IMR-90 (cell line): Measurements from ENCODE around the gene ASTN2. TPM values are rescaled to one million over a fixed set of nuclear protein-coding genes. Genes with fewer than 3 reads are reported as not detected.

Source experiments
- ATAC-seq: fragments of 200-7000 bp; cut with Tn5 transposase; 2 replicates; pipeline ENCODE4 v1.9.1; 2020; ENCODE audit warnings: low read depth, mild to moderate bottlenecking, moderate library complexity
- BruUV-seq: library from RNA; stranded (reverse); fragments of 400-500 nt; replicated peaks from 2 replicates; lab custom pipeline; 2021; lab: Mats Ljungman, UMichigan
- CTCF ChIA-PET: fragments of 300-600 bp; formaldehyde crosslinking; extraction: SDS; loops from one replicate; lab custom pipeline; 2021; ENCODE audit warnings: antibody characterized with exemption; lab: Yijun Ruan, JAX
- POLR2A ChIA-PET: fragments of 300-600 bp; sonication (Branson Sonifier 250); formaldehyde crosslinking; loops from one replicate; lab custom pipeline; 2022; ENCODE audit warnings: antibody characterized with exemption; ENCODE audit not compliant: unreplicated experiment; lab: Charles Lee
- DNase-seq: peaks from one replicate; pipeline ENCODE4 v3.0.0; 2013
- H2AFZ ChIP-seq: replicated peaks from 2 replicates; pipeline ENCODE3; 2013; ENCODE audit warnings: low read length, mild to moderate bottlenecking; ENCODE audit not compliant: poor library complexity
- H2AK5ac ChIP-seq: 2 replicates; pipeline ENCODE4 v1.6.1; 2013; ENCODE audit warnings: low read depth, low read length, inconsistent platforms
- H2AK9ac ChIP-seq: replicated peaks from 2 replicates; pipeline ENCODE3; 2013; ENCODE audit warnings: mild to moderate bottlenecking, low read depth, low read length, moderate library complexity; ENCODE audit not compliant: poor library complexity
- H2BK120ac ChIP-seq: 2 replicates; pipeline ENCODE4 v1.6.1; 2013; ENCODE audit warnings: low read depth, low read length, inconsistent platforms
- H2BK15ac ChIP-seq: 3 replicates; pipeline ENCODE4 v1.6.1; 2013; ENCODE audit warnings: low read depth, low read length, inconsistent platforms
- H2BK20ac ChIP-seq: 2 replicates; pipeline ENCODE4 v1.6.1; 2013; ENCODE audit warnings: low read depth, mild to moderate bottlenecking, inconsistent platforms, low read length, moderate library complexity
- H2BK5ac ChIP-seq: 2 replicates; pipeline ENCODE4 v1.6.1; 2013; ENCODE audit warnings: mild to moderate bottlenecking, low read depth, low read length, inconsistent platforms; ENCODE audit not compliant: poor library complexity, severe bottlenecking
- H3K14ac ChIP-seq: replicated peaks from 2 replicates; pipeline ENCODE4 v1.6.1; 2013; ENCODE audit warnings: low read depth, low read length, inconsistent platforms
- H3K18ac ChIP-seq: 2 replicates; pipeline ENCODE4 v1.6.1; 2013; ENCODE audit warnings: low read depth, low read length, control low read depth
- H3K23ac ChIP-seq: 2 replicates; pipeline ENCODE4 v1.6.1; 2013; ENCODE audit warnings: low read depth, low read length, inconsistent platforms
- H3K27ac ChIP-seq: 2 replicates; pipeline ENCODE4 v1.5.1; 2013; ENCODE audit warnings: mild to moderate bottlenecking, control low read depth, low read length; ENCODE audit not compliant: insufficient read depth
- H3K27me3 ChIP-seq: 2 replicates; pipeline ENCODE4 v1.6.1; 2013; ENCODE audit warnings: low read length; ENCODE audit not compliant: control insufficient read depth, insufficient read depth
- H3K36me3 ChIP-seq: 2 replicates; pipeline ENCODE4 v1.6.1; 2013; ENCODE audit warnings: low read length, mixed read lengths; ENCODE audit not compliant: control insufficient read depth, insufficient read depth
- H3K4ac ChIP-seq: 2 replicates; pipeline ENCODE4 v1.6.1; 2013; ENCODE audit warnings: low read depth, low read length, inconsistent platforms
- H3K4me1 ChIP-seq: 2 replicates; pipeline ENCODE4 v1.6.1; 2013; ENCODE audit warnings: low read length, mixed read lengths; ENCODE audit not compliant: control insufficient read depth, insufficient read depth
- H3K4me2 ChIP-seq: 2 replicates; pipeline ENCODE4 v1.6.1; 2013; ENCODE audit warnings: low read depth, mild to moderate bottlenecking, control low read depth, low read length, moderate library complexity
- H3K4me3 ChIP-seq: 2 replicates; pipeline ENCODE4 v1.5.1; 2013; ENCODE audit warnings: low read depth, mild to moderate bottlenecking, control low read depth, low read length, moderate library complexity; ENCODE audit not compliant: insufficient read depth
- H3K56ac ChIP-seq: 2 replicates; pipeline ENCODE4 v1.6.1; 2013; ENCODE audit warnings: low read length, inconsistent platforms; ENCODE audit not compliant: insufficient read depth; ENCODE audit errors: extremely low read depth
- H3K79me1 ChIP-seq, 2 experiments: 2 replicates each; pipeline ENCODE4 v1.6.1; 2013; ENCODE audit warnings: low read length in 2 of 2, inconsistent platforms in 1 of 2, low read depth in 1 of 2
- H3K9ac ChIP-seq: 2 replicates; pipeline ENCODE4 v1.6.1; 2013; ENCODE audit warnings: low read depth, low read length, control low read depth
- H3K9me1 ChIP-seq: 2 replicates; pipeline ENCODE4 v1.6.1; 2013; ENCODE audit warnings: low read length, inconsistent platforms; ENCODE audit not compliant: insufficient read depth
- H3K9me3 ChIP-seq: 2 replicates; pipeline ENCODE4 v1.6.1; 2013; ENCODE audit warnings: low read length; ENCODE audit not compliant: control insufficient read depth, insufficient read depth
- H4K20me1 ChIP-seq: 2 replicates; pipeline ENCODE4 v1.6.1; 2013; ENCODE audit warnings: low read length, inconsistent platforms; ENCODE audit not compliant: insufficient read depth
- H4K5ac ChIP-seq: 2 replicates; pipeline ENCODE4 v1.6.1; 2013; ENCODE audit warnings: mild to moderate bottlenecking, low read depth, low read length, control low read depth
- H4K8ac ChIP-seq, 2 experiments: 2 replicates each; pipeline ENCODE4 v1.6.1; 2013; ENCODE audit warnings: low read depth in 2 of 2, low read length in 2 of 2, control low read depth in 1 of 2, inconsistent platforms in 1 of 2
- H4K91ac ChIP-seq: 2 replicates; pipeline ENCODE4 v1.6.1; 2013; ENCODE audit warnings: low read depth, low read length, inconsistent platforms; ENCODE audit not compliant: insufficient read depth
- BHLHE40 ChIP-seq: fragments of 150-350 bp; IDR thresholded peaks from 2 replicates; pipeline ENCODE4 v1.6.1; 2016; ENCODE audit warnings: mild to moderate bottlenecking, low read depth, low read length
- CEBPB ChIP-seq: IDR thresholded peaks from 2 replicates; pipeline ENCODE4 v1.6.1; 2012; ENCODE audit warnings: low read depth, low read length, improper control_type of control experiment
- CHD1 ChIP-seq: IDR thresholded peaks from 2 replicates; pipeline ENCODE4 v1.6.1; 2012; ENCODE audit warnings: low read depth, low read length, improper control_type of control experiment
- CTCF ChIP-seq: conservative IDR thresholded peaks from 2 replicates; pipeline ENCODE4 v1.5.1; 2012; ENCODE audit warnings: mild to moderate bottlenecking, low read depth, low read length, improper control_type of control experiment
- ELK1 ChIP-seq: fragments of 150-350 bp; IDR thresholded peaks from 2 replicates; pipeline ENCODE4 v1.6.1; 2016; ENCODE audit warnings: low read depth, mild to moderate bottlenecking, low read length, moderate library complexity, borderline replicate concordance
- FOS ChIP-seq: fragments of 150-350 bp; IDR thresholded peaks from 2 replicates; pipeline ENCODE4 v1.6.1; 2016; ENCODE audit warnings: low read depth, low read length
- MAFK ChIP-seq: IDR thresholded peaks from 2 replicates; pipeline ENCODE4 v1.6.1; 2012; ENCODE audit warnings: low read depth, low read length, improper control_type of control experiment
- MAZ ChIP-seq: IDR thresholded peaks from 2 replicates; pipeline ENCODE4 v1.6.1; 2012; ENCODE audit warnings: low read depth, mild to moderate bottlenecking, low read length, improper control_type of control experiment, moderate library complexity, borderline replicate concordance
- NFE2L2 ChIP-seq: fragments of 150-350 bp; IDR thresholded peaks from 2 replicates; pipeline ENCODE4 v1.6.1; 2016; ENCODE audit warnings: low read depth, mild to moderate bottlenecking, low read length
- POLR2A ChIP-seq: IDR thresholded peaks from 2 replicates; pipeline ENCODE4 v1.6.1; 2012; ENCODE audit warnings: mild to moderate bottlenecking, low read depth, low read length
- RAD21 ChIP-seq: IDR thresholded peaks from 2 replicates; pipeline ENCODE4 v1.6.1; 2012; ENCODE audit warnings: low read length, improper control_type of control experiment
- RCOR1 ChIP-seq: IDR thresholded peaks from 2 replicates; pipeline ENCODE4 v1.6.1; 2012; ENCODE audit warnings: mild to moderate bottlenecking, low read length, improper control_type of control experiment; ENCODE audit not compliant: insufficient replicate concordance
- USF2 ChIP-seq: fragments of 150-350 bp; IDR thresholded peaks from 2 replicates; pipeline ENCODE4 v1.6.1; 2017; ENCODE audit warnings: mild to moderate bottlenecking, antibody characterized with exemption, low read length, low read depth
- WGBS, 2 experiments: methylation state at CpG; one replicate each; pipeline versions ENCODE4 v1.1.5 to v1.1.7; 2013; ENCODE audit warnings: missing lambda C conversion rate in 2 of 2; ENCODE audit not compliant: insufficient read length in 1 of 2; ENCODE audit errors: extremely low coverage in 2 of 2; 5-methylcytosine and 5-hydroxymethylcytosine counted together
- dilution Hi-C: fragments of 300-500 bp; cut with HindIII; formaldehyde crosslinking; loops from one replicate; pipeline ENCODE4 v1.14.3; 2018; ENCODE audit warnings: low sequenced_read_pairs; ENCODE audit not compliant: unreplicated experiment
- in situ Hi-C: fragments of 300-500 bp; cut with MboI; formaldehyde crosslinking; loops from 3 replicates; pipeline ENCODE4 v1.14.3; 2019; ENCODE audit warnings: low sequenced_read_pairs, inconsistent platforms, mixed read lengths
- intact Hi-C: fragments of 100-400 bp; cut with micrococcal nuclease; formaldehyde crosslinking; loops from 2 replicates; pipeline ENCODE4 v1.10.0; 2022
- polyA plus RNA-seq, 3 experiments: library from polyadenylated mRNA; depleted of rRNA; stranded (reverse); fragments of >200 nt; gene quantifications; 2 replicates each; pipeline ENCODE4 v1.2.3, GENCODE V29; 2012; ENCODE audit warnings: low replicate concordance in 1 of 3
- total RNA-seq: library from RNA; depleted of rRNA; stranded (reverse); fragments of >200 nt; gene quantifications from 2 replicates; pipeline ENCODE4 v1.2.3, GENCODE V29; 2012

The ASTN2 gene
- total and polyA plus RNA-seq, 2 of the 4 experiments (the other 2 are of a cell fraction): 3.8 to 6.8 TPM

GRCh38 chr9:116409638-116410037 lies 1005.2 kb downstream of the ASTN2 start:
- no peak overlapping the region for H2AK9ac ChIP-seq
- H4K8ac ChIP-seq: no peak overlapping the region
- intact Hi-C loops (loop anchor here (10.0 kb wide), 1 partner anchor 245 kb away; no protein-coding TSS in a partner anchor), in situ Hi-C loops (no loop called here), dilution Hi-C loops (no loop called here)
- no peaks in the 10 kb centered on the region for H3K9me1 ChIP-seq
- no peak overlapping the region for H3K23ac ChIP-seq
- no peak overlapping the region for H4K5ac ChIP-seq
- H3K27me3 ChIP-seq: no peaks in the 10 kb centered on the region; the same call in 1 of the 2 replicates
- H3K9ac ChIP-seq: no peak overlapping the region
- H3K4ac ChIP-seq: no peak overlapping the region
- WGBS, 2 experiments: 62% methylated on average over 4 of the region's 6 CpGs; no CpG with 5 or more reads in 1 of the 2 experiments
- TF ChIP-seq POLR2A (no peak), USF2 (no peak), MAZ (no peak), ELK1 (no peak), CHD1 (no peak), MAFK (no peak), RAD21 (no peak), CTCF (no peak), RCOR1 (no peak), BHLHE40 (no peak), NFE2L2 (no peak), CEBPB (no peak), FOS (no peak)
- no peak overlapping the region for H4K91ac ChIP-seq
- no peak overlapping the region for H3K4me2 ChIP-seq
- no peak overlapping the region for H2BK20ac ChIP-seq
- CTCF ChIA-PET: no interaction called here
- no peak overlapping the region for H2BK5ac ChIP-seq
- no peak overlapping the region for H3K14ac ChIP-seq
- no peak for DNase-seq
- no peak overlapping the region for H2AFZ ChIP-seq
- H2AK5ac ChIP-seq: no peak overlapping the region
- no TSS peak for BruUV-seq
- H3K56ac ChIP-seq: no peak overlapping the region
- no peaks in the 10 kb centered on the region for H3K4me1 ChIP-seq
- no peak for ATAC-seq
- H3K27ac ChIP-seq: no peak overlapping the region
- no peaks in the 10 kb centered on the region for H4K20me1 ChIP-seq
- H3K36me3 ChIP-seq: no peaks in the 10 kb centered on the region
- no peak overlapping the region for H2BK120ac ChIP-seq
- POLR2A ChIA-PET: no interaction called here
- H3K79me1 ChIP-seq: no peaks in the 10 kb centered on the region
- no peaks in the 10 kb centered on the region for H3K9me3 ChIP-seq
- H2BK15ac ChIP-seq: no peak overlapping the region
- H3K4me3 ChIP-seq: no peak overlapping the region
- no peak overlapping the region for H3K18ac ChIP-seq
